Heart left ventricle (tissue), 13 donors: ENCODE data around the gene IL36A.

ENCODE experiments used
- POLR2A ChIP-seq, 2 donors: fragments of 450-650 bp; IDR thresholded peaks; one replicate each; pipeline ENCODE4 v1.6.1; 2017; ENCODE audit warnings: antibody characterized with exemption in 2 of 2, mild to moderate bottlenecking in 2 of 2, moderate library complexity in 2 of 2
- TF ChIP-seq, protein P1 (sequence below), 12 donors: fragments of 200-600 bp; sonication (generic) in 4 of 12; IDR thresholded peaks; one replicate each; pipeline versions ENCODE4 v1.5.0 to v1.8.0; 2018 to 2022; ENCODE audit warnings: antibody characterized with exemption in 12 of 12, mild to moderate bottlenecking in 5 of 12
- donor health status: ischemic (EF 13 %, LVEDD 7.1; RV severe dilation, severe dysfunction).
- donor health status: DM: no; HTN: yes; CAD: no.
- donor health status: DM: no; HTN: no; CAD: no.
- donor health status: ischemic (EF 25% LVEDD 6.9; RV normal size, moderate dysfunction).
- donor health status: ischemic (EF 25% LVEDD 5.7; RV mildly dilated, moderate dysfunction).
- donor health status: ischemic (EF 35%, LVEDD 5.7; RV mildly dilated, moderate dysfunction).
- donor health status: nonischemic (EF 11% LVEDD 7.7; RV severe dilation, severe dysfunction).
- donor health status: DM: yes; HTN: yes; CAD: no.
- donor health status: PGD.
- donor health status: ischemic (EF 29% LVEDD 5.4; RV normal size, mild dysfunction).
- donor health status: nonischemic (EF 23%, LVEDD 6.1; RV moderate dilation, normal function).

DNA sequence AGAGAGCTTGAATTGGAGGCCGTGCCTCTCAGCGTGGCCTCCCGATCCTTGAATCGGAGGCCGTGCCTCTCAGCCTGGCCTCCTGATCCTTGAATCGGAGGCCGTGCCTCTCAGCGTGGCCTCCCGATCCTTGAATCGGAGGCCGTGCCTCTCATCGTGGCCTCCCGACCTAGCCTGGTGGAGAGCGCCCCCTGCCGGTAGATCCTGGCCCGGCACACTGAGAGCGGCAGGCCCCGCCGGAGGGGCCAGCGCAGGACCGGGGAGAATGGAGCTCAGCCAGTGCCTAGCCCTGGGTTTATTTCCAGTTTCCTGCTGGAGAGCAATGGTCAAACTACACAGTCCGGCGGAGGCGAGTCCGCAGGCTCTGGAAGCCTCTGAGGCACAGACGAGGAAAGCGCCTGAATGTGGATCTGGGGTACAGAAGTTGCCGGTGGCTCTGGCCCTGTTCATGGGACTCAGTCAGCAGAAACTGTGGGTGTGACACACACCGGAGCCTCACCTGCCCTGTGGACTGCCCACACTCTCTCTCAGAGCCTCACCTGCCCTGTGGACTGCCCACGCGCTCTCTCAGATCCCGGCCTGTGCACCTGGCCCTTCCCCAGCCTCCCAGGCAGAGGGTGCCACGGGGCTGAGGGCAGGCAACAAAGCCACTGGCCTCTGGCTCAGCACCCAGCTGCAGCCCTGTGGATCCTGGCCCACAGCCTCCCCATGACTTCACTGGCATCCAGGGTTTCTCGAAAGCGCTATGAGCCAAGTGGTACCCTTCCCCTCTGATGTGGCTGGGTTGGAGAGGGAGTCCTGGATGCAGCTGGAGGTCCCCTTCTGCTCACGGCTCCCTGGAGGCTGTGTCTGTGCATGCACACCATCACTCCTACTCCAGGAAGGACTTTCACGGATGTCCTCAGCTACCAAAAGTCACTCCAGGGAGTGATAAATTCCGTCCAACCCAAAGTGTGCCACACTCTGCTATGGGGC, 45.9 kb downstream of the IL36A start:
- no peak for TF ChIP-seq POLR2A (IDR thresholded peaks at IDR 0.05)
- TF ChIP-seq, protein P1, sequence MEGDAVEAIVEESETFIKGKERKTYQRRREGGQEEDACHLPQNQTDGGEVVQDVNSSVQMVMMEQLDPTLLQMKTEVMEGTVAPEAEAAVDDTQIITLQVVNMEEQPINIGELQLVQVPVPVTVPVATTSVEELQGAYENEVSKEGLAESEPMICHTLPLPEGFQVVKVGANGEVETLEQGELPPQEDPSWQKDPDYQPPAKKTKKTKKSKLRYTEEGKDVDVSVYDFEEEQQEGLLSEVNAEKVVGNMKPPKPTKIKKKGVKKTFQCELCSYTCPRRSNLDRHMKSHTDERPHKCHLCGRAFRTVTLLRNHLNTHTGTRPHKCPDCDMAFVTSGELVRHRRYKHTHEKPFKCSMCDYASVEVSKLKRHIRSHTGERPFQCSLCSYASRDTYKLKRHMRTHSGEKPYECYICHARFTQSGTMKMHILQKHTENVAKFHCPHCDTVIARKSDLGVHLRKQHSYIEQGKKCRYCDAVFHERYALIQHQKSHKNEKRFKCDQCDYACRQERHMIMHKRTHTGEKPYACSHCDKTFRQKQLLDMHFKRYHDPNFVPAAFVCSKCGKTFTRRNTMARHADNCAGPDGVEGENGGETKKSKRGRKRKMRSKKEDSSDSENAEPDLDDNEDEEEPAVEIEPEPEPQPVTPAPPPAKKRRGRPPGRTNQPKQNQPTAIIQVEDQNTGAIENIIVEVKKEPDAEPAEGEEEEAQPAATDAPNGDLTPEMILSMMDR (IDR thresholded peaks at IDR 0.05): no peak
